HFFc6 (cell line): Measurements from ENCODE around the gene DCAF10. TPM values are rescaled to one million over a fixed set of nuclear protein-coding genes. Genes with fewer than 3 reads are reported as not detected.
"Not testable (repeated sequence)": the region's sequence is repeated elsewhere in the genome, so short reads cannot be mapped to it uniquely, and the experiment has no call there.

Source experiments
- DNase-seq: peaks from one replicate; pipeline ENCODE4 v3.0.0-alpha.2; 2018
- H3K27ac Mint-ChIP-seq: 2 replicates; pipeline ENCODE4 v1.8.0; 2020; ENCODE audit warnings: mild to moderate bottlenecking, mixed read lengths
- H3K27me3 Mint-ChIP-seq: 2 replicates; pipeline ENCODE4 v1.8.0; 2021; ENCODE audit warnings: mild to moderate bottlenecking, moderate library complexity, mixed read lengths; ENCODE audit not compliant: insufficient read depth
- H3K36me3 Mint-ChIP-seq: 2 replicates; pipeline ENCODE4 v1.8.0; 2021; ENCODE audit warnings: low read depth, mixed read lengths
- H3K4me1 Mint-ChIP-seq: 2 replicates; pipeline ENCODE4 v1.8.0; 2020; ENCODE audit warnings: low read depth, mixed read lengths
- H3K4me3 Mint-ChIP-seq: 2 replicates; pipeline ENCODE4 v1.8.0; 2020; ENCODE audit warnings: mild to moderate bottlenecking, moderate library complexity, mixed read lengths
- H3K9me3 Mint-ChIP-seq: 2 replicates; pipeline ENCODE4 v1.8.0; 2020; ENCODE audit warnings: mild to moderate bottlenecking, mixed read lengths
- total RNA-seq, 6 experiments: library from RNA; stranded (reverse); fragmentation: NEBNext Ultra II Directional; extraction: Animal tissue kit (Norgen Biotek cat#: 25700); gene quantifications; 2 replicates in 1 of 6; 3 replicates in 5 of 6; pipeline ENCODE4 v1.2.3, GENCODE V29; 2021
- TF ChIP-seq, protein P1 (sequence below): fragments of 200-600 bp; sonication (generic); IDR thresholded peaks from 2 replicates; pipeline ENCODE4 v1.5.0; 2021; ENCODE audit warnings: antibody characterized with exemption, mild to moderate bottlenecking

Gene DCAF10
- total RNA-seq, 6 experiments from 2014 or later, result 18.3 to 26.5 (median 23.1) TPM

- H3K4me1 Mint-ChIP-seq, result no peaks in the 10 kb centered on the region
- DNase-seq, result no peak
Observed at GRCh38 chr9:37876376-37876775, 75.8 kb downstream of the DCAF10 start.

GRCh38 chr9:37880916-37881479 is 80.4 kb downstream of the DCAF10 start:
- no peak overlapping the region for H3K4me3 Mint-ChIP-seq
- H3K27me3 Mint-ChIP-seq, result no peaks in the 10 kb centered on the region
- no peaks in the 10 kb centered on the region for H3K4me1 Mint-ChIP-seq
- H3K36me3 Mint-ChIP-seq, result peaks cover 39% of the 10 kb centered on the region
- 0 out of 2 replicates have a peak, but pooled peaks cover 8% of the 10 kb centered on the region for H3K9me3 Mint-ChIP-seq
- no peak for DNase-seq
- H3K27ac Mint-ChIP-seq, result no peak overlapping the region
- TF ChIP-seq, protein P1, sequence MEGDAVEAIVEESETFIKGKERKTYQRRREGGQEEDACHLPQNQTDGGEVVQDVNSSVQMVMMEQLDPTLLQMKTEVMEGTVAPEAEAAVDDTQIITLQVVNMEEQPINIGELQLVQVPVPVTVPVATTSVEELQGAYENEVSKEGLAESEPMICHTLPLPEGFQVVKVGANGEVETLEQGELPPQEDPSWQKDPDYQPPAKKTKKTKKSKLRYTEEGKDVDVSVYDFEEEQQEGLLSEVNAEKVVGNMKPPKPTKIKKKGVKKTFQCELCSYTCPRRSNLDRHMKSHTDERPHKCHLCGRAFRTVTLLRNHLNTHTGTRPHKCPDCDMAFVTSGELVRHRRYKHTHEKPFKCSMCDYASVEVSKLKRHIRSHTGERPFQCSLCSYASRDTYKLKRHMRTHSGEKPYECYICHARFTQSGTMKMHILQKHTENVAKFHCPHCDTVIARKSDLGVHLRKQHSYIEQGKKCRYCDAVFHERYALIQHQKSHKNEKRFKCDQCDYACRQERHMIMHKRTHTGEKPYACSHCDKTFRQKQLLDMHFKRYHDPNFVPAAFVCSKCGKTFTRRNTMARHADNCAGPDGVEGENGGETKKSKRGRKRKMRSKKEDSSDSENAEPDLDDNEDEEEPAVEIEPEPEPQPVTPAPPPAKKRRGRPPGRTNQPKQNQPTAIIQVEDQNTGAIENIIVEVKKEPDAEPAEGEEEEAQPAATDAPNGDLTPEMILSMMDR, result no peak

More at GRCh38 chr9:37876376-37876775, 75.8 kb downstream of the DCAF10 start:
- TF ChIP-seq, protein P1, result no peak
- Mint-ChIP-seq H3K27me3 (no peaks in the 10 kb centered on the region), H3K4me3 (no peak overlapping the region), H3K27ac (no peak overlapping the region), H3K9me3 (no peaks in the 10 kb centered on the region), H3K36me3 (peaks cover 24% of the 10 kb centered on the region)

- H3K4me1 Mint-ChIP-seq, H3K9me3 Mint-ChIP-seq, H3K27ac Mint-ChIP-seq, H3K4me3 Mint-ChIP-seq, H3K27me3 Mint-ChIP-seq, DNase-seq: not testable (repeated sequence)
- H3K36me3 Mint-ChIP-seq, result peaks cover 39% of the 10 kb centered on the region
Observed at GRCh38 chr9:37887977-37888583, 87.5 kb downstream of the DCAF10 start.

GRCh38 chr9:37889536-37889935 is 88.9 kb downstream of the DCAF10 start:
- Mint-ChIP-seq H3K36me3 (peaks cover 46% of the 10 kb centered on the region), H3K4me1 (no peaks in the 10 kb centered on the region), H3K9me3 (0 out of 2 replicates have a peak, but pooled peaks cover 8% of the 10 kb centered on the region), H3K27ac (no peak overlapping the region), H3K4me3 (no peak overlapping the region), H3K27me3 (no peaks in the 10 kb centered on the region)
- TF ChIP-seq, protein P1, result no peak
- no peak for DNase-seq

GRCh38 chr9:37891042-37891441 is 90.4 kb downstream of the DCAF10 start:
- not testable (repeated sequence) for H3K27me3 Mint-ChIP-seq, H3K27ac Mint-ChIP-seq, H3K4me1 Mint-ChIP-seq, H3K4me3 Mint-ChIP-seq, DNase-seq, H3K9me3 Mint-ChIP-seq
- peaks cover 43% of the 10 kb centered on the region for H3K36me3 Mint-ChIP-seq

- Mint-ChIP-seq H3K36me3 (peaks cover 40% of the 10 kb centered on the region), H3K27me3 (peaks cover 2% of the 10 kb centered on the region; the same call in 1 of the 2 replicates), H3K4me3 (no peak overlapping the region), H3K27ac (no peak overlapping the region), H3K9me3 (no peaks in the 10 kb centered on the region), H3K4me1 (no peaks in the 10 kb centered on the region)
- TF ChIP-seq, protein P1, result no peak
- no peak for DNase-seq
Observed at GRCh38 chr9:37892063-37892462, 91.5 kb downstream of the DCAF10 start.
